Stimulated activated CD4-positive, alpha-beta T cell treated with anti-CD3 and anti-CD28 coated beads, Interleukin-4, amount 100 ng/mL, for 1 hour (primary cell): ENCODE data around the gene ITGA2B.
"Not testable (repeated sequence)": the region's sequence is repeated elsewhere in the genome, so short reads cannot be mapped to it uniquely, and the experiment has no call there.

ENCODE experiments used
- DNase-seq: peaks from one replicate; pipeline ENCODE4 v3.0.0-alpha.2; 2020

Gene ITGA2B

GRCh38 chr17:44351961-44352827 is 37.3 kb downstream of the ITGA2B start:
- no peak for DNase-seq

- no peak for DNase-seq
Measured at GRCh38 chr17:44351464-44351863, 38.0 kb downstream of the ITGA2B start.

DNA sequence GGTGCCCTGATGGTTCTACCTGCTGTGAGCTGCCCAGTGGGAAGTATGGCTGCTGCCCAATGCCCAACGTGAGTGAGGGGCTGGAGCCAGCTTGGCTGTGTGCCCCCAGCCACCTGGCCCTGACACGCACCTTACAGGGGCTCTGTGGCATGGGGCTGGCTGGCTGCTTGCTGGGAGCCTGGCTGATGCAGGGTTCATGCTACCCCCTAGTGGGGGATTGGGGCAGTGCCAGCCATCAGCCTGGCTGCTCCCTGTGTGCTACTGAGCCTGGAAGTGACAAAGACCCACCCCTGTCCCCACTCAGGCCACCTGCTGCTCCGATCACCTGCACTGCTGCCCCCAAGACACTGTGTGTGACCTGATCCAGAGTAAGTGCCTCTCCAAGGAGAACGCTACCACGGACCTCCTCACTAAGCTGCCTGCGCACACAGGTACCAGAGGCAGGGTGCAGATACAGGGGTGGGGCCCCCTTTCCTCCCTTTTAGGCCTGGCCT is 38.7 kb downstream of the ITGA2B start:
- peak; percentile 77 for DNase-seq

DNA sequence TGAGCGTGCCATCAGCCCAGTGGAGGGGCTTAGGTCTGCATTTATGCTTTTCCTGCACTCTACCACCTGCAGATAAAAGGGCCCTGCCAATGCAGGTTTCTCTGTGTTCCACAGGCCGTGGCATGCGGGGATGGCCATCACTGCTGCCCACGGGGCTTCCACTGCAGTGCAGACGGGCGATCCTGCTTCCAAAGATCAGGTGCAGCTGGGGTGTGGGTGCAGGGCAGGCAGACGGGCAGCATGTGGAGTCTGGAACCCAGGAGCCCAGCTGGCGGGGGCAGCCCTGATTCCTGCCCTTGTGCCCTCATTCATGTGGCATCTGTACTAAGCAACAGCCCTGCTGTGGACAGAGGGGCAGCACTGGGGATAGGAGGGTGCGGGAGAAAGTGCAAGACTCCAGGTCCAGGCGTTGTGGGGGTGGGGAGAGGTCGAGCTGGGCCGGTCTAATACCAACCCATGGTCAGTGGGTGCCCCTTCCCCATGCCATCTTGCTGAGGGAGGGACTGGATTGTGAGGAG is 39.8 kb downstream of the ITGA2B start:
- no peak for DNase-seq

DNA sequence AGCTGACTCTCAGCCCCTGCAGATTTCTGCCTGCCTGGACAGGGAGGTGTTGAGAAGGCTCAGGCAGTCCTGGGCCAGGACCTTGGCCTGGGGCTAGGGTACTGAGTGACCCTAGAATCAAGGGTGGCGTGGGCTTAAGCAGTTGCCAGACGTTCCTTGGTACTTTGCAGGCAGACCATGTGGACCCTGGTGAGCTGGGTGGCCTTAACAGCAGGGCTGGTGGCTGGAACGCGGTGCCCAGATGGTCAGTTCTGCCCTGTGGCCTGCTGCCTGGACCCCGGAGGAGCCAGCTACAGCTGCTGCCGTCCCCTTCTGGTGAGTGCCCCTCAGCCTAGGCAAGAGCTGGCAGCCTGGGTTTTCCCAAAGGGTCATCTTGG is 40.5 kb downstream of the ITGA2B start:
- no peak for DNase-seq

- DNase-seq, result no peak
Measured at GRCh38 chr17:44348234-44348987, 41.0 kb downstream of the ITGA2B start.

GRCh38 chr17:44347206-44348055 is 42.0 kb downstream of the ITGA2B start:
- not testable (repeated sequence) for DNase-seq

- no peak for DNase-seq
Measured at GRCh38 chr17:44346064-44346844, 43.2 kb downstream of the ITGA2B start.

- DNase-seq, result peak; percentile 27
Measured at GRCh38 chr17:44345454-44346026, 43.9 kb downstream of the ITGA2B start.

- peak; percentile 77 for DNase-seq
Measured at GRCh38 chr17:44344939-44345453, 44.5 kb downstream of the ITGA2B start, which contains the start of gene GRN. Gene GRN (plus strand): TSS chr17:44345302. CDS start chr17:44349165, 3,863 bp downstream.

DNA sequence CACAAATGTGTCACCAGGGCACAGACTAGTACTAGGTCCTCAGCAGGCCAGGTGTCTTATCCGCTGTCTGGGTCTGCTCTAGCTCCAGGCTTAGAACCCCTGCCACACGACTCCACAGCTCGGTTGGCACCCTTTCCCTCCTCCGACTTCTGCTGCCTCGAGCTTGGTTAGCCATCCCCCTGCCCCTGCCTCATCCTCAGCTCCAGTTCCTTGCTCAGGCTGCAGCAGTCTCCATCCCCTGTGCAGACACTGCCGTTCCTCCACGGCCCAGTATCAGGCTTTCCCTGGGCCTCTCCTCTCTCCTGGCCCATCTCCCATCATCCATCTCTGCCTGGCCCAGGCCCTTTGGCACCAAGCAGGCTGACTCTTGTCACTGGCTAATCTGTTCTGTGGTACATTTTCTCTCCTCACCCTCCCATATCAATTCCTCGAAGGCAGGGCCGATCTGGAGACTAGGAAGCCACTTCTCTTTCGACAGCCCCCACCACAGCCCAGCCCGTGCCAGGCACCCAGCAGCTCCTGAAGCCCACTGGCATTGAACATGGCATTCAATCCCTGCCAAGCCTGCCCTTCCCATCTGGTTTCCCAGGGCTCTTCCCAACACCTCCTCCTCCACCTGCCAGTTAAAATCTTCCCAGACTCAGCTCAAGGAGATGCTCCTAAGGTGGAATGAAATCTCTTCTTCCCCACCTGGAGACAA is 45.8 kb downstream of the ITGA2B start:
- no peak for DNase-seq

GRCh38 chr17:44340553-44340952 is 48.9 kb downstream of the ITGA2B start:
- DNase-seq, result not testable (repeated sequence)

- no peak for DNase-seq
Measured at GRCh38 chr17:44338702-44339101, 50.7 kb downstream of the ITGA2B start.

DNA sequence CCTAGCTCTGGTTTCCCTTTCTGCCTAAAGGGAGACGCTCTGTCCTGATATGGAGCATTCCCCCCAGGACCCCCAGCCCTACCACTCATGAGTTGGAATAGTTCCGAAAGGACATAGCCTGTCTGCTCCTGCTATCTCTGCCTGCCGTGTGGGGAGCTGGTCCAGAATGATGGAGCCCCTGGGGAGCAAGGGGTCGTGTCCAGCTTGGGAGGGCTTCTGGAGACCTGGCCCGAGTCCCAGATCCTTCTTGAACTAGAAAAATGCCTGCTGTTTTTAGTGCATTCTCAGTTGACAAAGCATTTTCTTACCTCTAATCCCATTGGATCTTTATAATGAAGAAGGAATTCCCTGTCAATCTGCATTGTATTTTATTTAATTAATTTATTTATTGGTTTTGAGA is 53.5 kb downstream of the ITGA2B start:
- no peak for DNase-seq

DNA sequence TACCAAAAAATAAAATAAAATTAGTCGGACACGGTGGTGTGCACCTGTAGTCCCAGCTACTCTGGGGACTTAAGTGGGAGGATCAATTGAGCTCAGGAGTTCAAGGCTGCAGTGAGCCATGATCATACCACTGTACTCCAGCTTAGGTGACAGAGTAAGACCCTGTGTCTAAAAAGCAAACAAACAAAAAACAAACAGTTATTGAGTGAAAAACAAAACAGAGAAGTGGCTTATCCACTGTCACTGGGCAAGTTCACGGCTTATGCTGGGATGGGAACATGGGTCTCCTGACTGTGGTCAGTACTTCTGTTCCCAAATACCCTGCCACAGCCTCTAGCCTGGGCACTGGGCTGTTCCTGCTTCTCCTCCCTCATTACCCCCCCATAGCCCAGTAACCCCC is 53.9 kb downstream of the ITGA2B start:
- no peak for DNase-seq

DNA sequence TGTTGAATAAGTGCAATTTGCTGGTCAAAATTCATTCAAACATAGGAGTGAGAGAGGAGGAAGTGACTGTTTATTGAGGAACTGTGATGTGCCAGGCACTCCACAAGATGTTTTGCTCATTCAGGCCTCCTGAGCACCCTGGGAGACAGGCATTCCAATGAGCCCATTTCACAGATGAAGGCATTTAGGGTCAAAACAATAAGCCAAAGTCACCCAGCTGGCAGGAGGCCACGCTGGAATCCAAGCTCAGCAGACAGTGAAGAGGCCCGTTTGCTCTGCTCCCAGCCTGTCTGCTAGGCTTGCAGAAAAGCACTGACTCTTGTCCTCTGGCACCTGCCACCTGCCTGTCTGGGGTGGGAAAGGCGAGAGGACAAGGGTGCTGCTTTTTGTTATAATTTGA is 54.7 kb downstream of the ITGA2B start:
- DNase-seq, result no peak

- no peak for DNase-seq
Measured at GRCh38 chr17:44334315-44334714, 55.1 kb downstream of the ITGA2B start.

GRCh38 chr17:44333371-44333770 is 56.1 kb downstream of the ITGA2B start:
- no peak for DNase-seq

DNA sequence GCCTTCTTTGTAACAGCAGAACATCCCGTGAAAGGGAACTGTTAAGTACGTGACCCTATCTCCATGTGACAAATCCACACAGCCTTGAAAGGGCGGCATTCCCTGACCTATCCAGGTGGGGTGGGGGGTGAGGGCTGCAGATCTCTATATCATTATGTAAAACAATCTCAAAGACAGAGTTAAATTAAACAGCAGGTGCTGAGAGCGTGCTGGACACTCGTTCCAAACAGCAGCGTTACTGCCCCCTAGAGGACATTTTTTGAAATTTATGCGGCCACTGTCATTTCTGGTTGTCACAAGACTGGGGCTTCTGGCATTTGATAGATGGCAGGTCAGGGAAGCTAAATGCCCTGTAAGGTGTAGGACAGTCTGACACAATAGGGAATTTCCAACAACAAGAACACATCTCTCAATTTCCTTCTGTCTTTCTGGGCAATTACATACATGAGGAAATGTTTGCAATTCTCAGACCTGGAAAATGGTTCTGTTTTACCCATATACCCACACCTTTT is 58.1 kb downstream of the ITGA2B start:
- peak; percentile 52 for DNase-seq

DNA sequence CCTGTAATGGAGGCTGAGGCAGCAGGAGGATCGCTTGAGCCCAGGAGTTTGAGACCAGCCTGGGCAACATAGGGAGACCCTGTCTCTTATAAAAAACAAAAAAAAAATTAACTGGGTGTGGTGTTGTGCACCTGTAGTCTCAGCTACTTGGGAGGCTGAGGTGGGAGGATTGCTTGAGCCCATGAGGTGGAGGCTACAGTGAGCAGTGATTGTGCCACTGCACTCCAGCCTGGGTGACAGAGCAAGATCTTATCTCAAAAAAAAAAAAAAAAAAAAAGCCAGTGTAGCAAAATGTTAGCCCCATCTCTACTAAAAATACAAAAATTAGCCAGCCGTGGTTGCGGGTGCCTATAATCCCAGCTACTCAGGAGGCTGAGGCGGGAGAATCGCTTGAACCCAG is 59.2 kb downstream of the ITGA2B start:
- DNase-seq, result not testable (repeated sequence)
